ENCODE results near the gene SLC35G3. TPM values are rescaled to one million over a fixed set of nuclear protein-coding genes. Genes with fewer than 3 reads are reported as not detected.
"Not testable (repeated sequence)": the region's sequence is repeated elsewhere in the genome, so short reads cannot be mapped to it uniquely, and the experiment has no call there.

SLC35G3 gene
- total RNA-seq, 6 experiments from 2014 or later: not detected

GRCh38 chr17:35210741-35211140, 16.5 kb upstream of the SLC35G3 start:
- Histone ChIP-seq H3K4me1 (no peaks in the 10 kb centered on the region), H3K27me3 (peaks cover 0 to 5% of the 10 kb centered on the region in 2 donors), H3K4me3 (no peak overlapping the region), H3K9me3 (no peaks in the 10 kb centered on the region), H3K27ac (no peak overlapping the region), H3K36me3 (no peaks in the 10 kb centered on the region)
- no peak for TF ChIP-seq CTCF (IDR thresholded peaks at IDR 0.05)
- no peak for TF ChIP-seq POLR2A (IDR thresholded peaks at IDR 0.05)
- intact Hi-C loops (cut with DNase I): no loop called here
- DNase-seq: no peak
- 78% methylated on average over 7 of the region's 7 CpGs for WGBS (ENCODE audit: insufficient coverage, low coverage, low lambda C conversion rate, missing lambda C conversion rate)
- ATAC-seq: no peak

- H3K27ac ChIP-seq; H3K9me3 ChIP-seq; ATAC-seq; H3K27me3 ChIP-seq; intact Hi-C loops (cut with DNase I); DNase-seq; H3K4me3 ChIP-seq; H3K4me1 ChIP-seq; H3K36me3 ChIP-seq: not testable (repeated sequence)
- WGBS (ENCODE audit: insufficient coverage, low coverage, low lambda C conversion rate, missing lambda C conversion rate): 63% methylated on average over 1 of the region's 2 CpGs
Measured at GRCh38 chr17:35202582-35202981, 8.4 kb upstream of the SLC35G3 start.

GRCh38 chr17:35195062-35195461, 869 bp upstream of the SLC35G3 start:
- ATAC-seq; H3K27ac ChIP-seq; H3K4me3 ChIP-seq; H3K4me1 ChIP-seq; H3K9me3 ChIP-seq; DNase-seq; intact Hi-C loops (cut with DNase I); H3K36me3 ChIP-seq; H3K27me3 ChIP-seq: not testable (repeated sequence)
- no CpG with 5 or more reads among the region's 31 CpGs for WGBS (ENCODE audit: insufficient coverage, low coverage, low lambda C conversion rate, missing lambda C conversion rate)

- no peaks in the 10 kb centered on the region for H3K36me3 ChIP-seq
- no peak overlapping the region for H3K4me3 ChIP-seq
- ATAC-seq: no peak
- no peaks in the 10 kb centered on the region for H3K27me3 ChIP-seq
- intact Hi-C loops (cut with DNase I): no loop called here
- H3K9me3 ChIP-seq: no peaks in the 10 kb centered on the region
- no peak for DNase-seq
- 56% methylated on average over 6 of the region's 8 CpGs for WGBS (ENCODE audit: insufficient coverage, low coverage, low lambda C conversion rate, missing lambda C conversion rate)
- TF ChIP-seq CTCF (IDR thresholded peaks at IDR 0.05): no peak
- no peak for TF ChIP-seq POLR2A (IDR thresholded peaks at IDR 0.05)
- H3K27ac ChIP-seq: no peak overlapping the region
- H3K4me1 ChIP-seq: no peaks in the 10 kb centered on the region
Measured at GRCh38 chr17:35192708-35193107, 1.5 kb downstream of the SLC35G3 start.

- H3K4me1 ChIP-seq: no peaks in the 10 kb centered on the region
- 64% methylated on average over 11 of the region's 11 CpGs for WGBS (ENCODE audit: insufficient coverage, low coverage, low lambda C conversion rate, missing lambda C conversion rate)
- H3K27ac ChIP-seq: no peak overlapping the region
- no peaks in the 10 kb centered on the region for H3K27me3 ChIP-seq
- no peak overlapping the region for H3K4me3 ChIP-seq
- H3K36me3 ChIP-seq: no peaks in the 10 kb centered on the region
- no peak for TF ChIP-seq POLR2A (IDR thresholded peaks at IDR 0.05)
- TF ChIP-seq CTCF (IDR thresholded peaks at IDR 0.05): no peak
- DNase-seq (no peak), ATAC-seq (no peak)
- intact Hi-C loops (cut with DNase I): no loop called here
- H3K9me3 ChIP-seq: no peaks in the 10 kb centered on the region
Measured at GRCh38 chr17:35191001-35191695, 3.0 kb downstream of the SLC35G3 start.
